Small intestine (tissue), 7 donors: ENCODE measurements around the gene SNRPA. TPM values are rescaled to one million over a fixed set of nuclear protein-coding genes. Genes with fewer than 3 reads are reported as not detected.

Experiments
- DNase-seq, 2 donors: peaks; one replicate each; pipeline versions ENCODE4 v3.0.0 to v3.0.0-alpha.2; 2013
- FAIRE-seq: peaks from 2 replicates; lab custom pipeline; 2012; peaks lifted over from hg19 to GRCh38; lab: Jason Lieb, UNC
- H3K27ac ChIP-seq, 3 donors: one replicate each; pipeline ENCODE4 v1.5.1; 2013; ENCODE audit warnings: low read length in 2 of 3, mild to moderate bottlenecking in 2 of 3, control low read depth in 1 of 3, inconsistent platforms in 1 of 3, low read depth in 1 of 3, moderate library complexity in 1 of 3
- H3K27me3 ChIP-seq, 3 donors: one replicate each; pipeline ENCODE4 v1.6.1; 2013; ENCODE audit warnings: low read length in 3 of 3, inconsistent platforms in 1 of 3; ENCODE audit not compliant: control insufficient read depth in 3 of 3, insufficient read depth in 3 of 3
- H3K36me3 ChIP-seq, 3 donors: one replicate each; pipeline ENCODE4 v1.6.1; 2013; ENCODE audit warnings: low read length in 3 of 3, inconsistent platforms in 1 of 3, low read depth in 1 of 3, mild to moderate bottlenecking in 1 of 3, moderate library complexity in 1 of 3; ENCODE audit not compliant: control insufficient read depth in 3 of 3, insufficient read depth in 2 of 3
- H3K4me1 ChIP-seq, 3 donors: one replicate each; pipeline ENCODE4 v1.6.1; 2013; ENCODE audit warnings: low read length in 2 of 3, inconsistent platforms in 1 of 3, low read depth in 1 of 3, mild to moderate bottlenecking in 1 of 3, moderate library complexity in 1 of 3; ENCODE audit not compliant: control insufficient read depth in 3 of 3, insufficient read depth in 2 of 3
- H3K4me3 ChIP-seq, 3 donors: one replicate each; pipeline ENCODE4 v1.5.1; 2013; ENCODE audit warnings: low read length in 3 of 3, control low read depth in 1 of 3, inconsistent platforms in 1 of 3, low read depth in 1 of 3, mild to moderate bottlenecking in 1 of 3, moderate library complexity in 1 of 3
- H3K9me3 ChIP-seq, 2 donors: one replicate each; pipeline ENCODE4 v1.6.1; 2013; ENCODE audit warnings: low read depth in 1 of 2, low read length in 1 of 2; ENCODE audit not compliant: control insufficient read depth in 2 of 2, insufficient read depth in 1 of 2
- WGBS, 3 donors: extraction: QIAGEN DNeasy Blood & Tissue Kit; methylation state at CpG; one replicate each; pipeline ENCODE4 v1.1.7; 2013; 5-methylcytosine and 5-hydroxymethylcytosine counted together
- polyA plus RNA-seq, 4 donors: library from polyadenylated mRNA; stranded (reverse) in 3 of 4; unstranded in 1 of 4; fragments of 200-250 nt in 3 of 4; fragments of 120-200 nt in 1 of 4; gene quantifications; one replicate each; pipeline versions ENCODE4 v1.2.1 to v1.2.3, GENCODE V29; 2013
- donor health status: healthy with polysubstance abuse.
- donor health status: control.
- donor health status: control.
- donor health status: Bipolar disorder and iron deficiency.
- donor health status: healthy.

SNRPA gene
- polyA plus RNA-seq, 4 donors: 25.7 to 77.8 (median 52.7) TPM

DNA sequence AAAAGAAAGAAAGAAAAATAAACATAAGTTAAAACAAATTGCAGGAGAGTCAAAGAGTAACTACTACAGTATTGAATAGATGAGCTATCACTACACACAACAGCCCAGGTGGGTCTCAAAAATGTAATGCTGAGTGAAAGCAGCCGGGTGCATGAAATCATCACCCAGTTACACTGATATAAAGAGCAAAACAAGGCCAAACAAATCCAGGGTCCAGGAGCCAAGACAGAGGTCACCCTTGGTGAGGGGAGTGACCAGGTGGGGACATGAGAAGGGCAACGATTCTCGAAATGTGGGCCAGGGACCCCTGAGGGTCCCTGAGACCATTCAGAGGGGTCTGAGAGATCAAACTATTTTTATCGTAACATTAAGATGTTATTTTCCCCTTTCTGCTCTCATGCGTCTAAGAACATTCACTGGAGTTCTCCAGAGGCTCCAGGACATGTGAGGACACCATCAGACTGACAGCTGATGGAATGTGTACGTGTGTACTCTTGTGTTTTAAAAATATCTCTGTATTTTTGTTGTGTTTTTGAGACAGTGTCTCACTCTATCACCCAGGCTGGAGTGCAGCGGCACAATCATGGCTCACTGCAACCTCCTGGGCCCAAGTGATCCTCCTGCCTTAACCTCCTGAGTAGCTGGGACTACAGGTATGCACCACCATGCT, 44.9 kb upstream of the SNRPA start:
- DNase-seq (no peak), FAIRE-seq (no peak)
- Histone ChIP-seq H3K9me3 (no peaks in the 10 kb centered on the region), H3K4me1 (no peaks in the 10 kb centered on the region), H3K4me3 (no peak overlapping the region), H3K27ac (no peak overlapping the region), H3K36me3 (peaks cover 15 to 85% (median 28%) of the 10 kb centered on the region in 3 donors), H3K27me3 (no peaks in the 10 kb centered on the region)
- 90 to 96% (median 92%) methylated on average over 7 of the region's 7 CpGs for WGBS, 3 donors

GRCh38 chr19:40707615-40708014, 43.4 kb upstream of the SNRPA start:
- H3K4me1 ChIP-seq: no peaks in the 10 kb centered on the region
- no peaks in the 10 kb centered on the region for H3K27me3 ChIP-seq
- no peak overlapping the region for H3K4me3 ChIP-seq
- H3K36me3 ChIP-seq: peaks cover 10 to 81% (median 20%) of the 10 kb centered on the region in 3 donors
- no peak for FAIRE-seq
- WGBS, 3 donors: 96 to 97% (median 97%) methylated on average over 7 of the region's 7 CpGs
- no peak for DNase-seq
- H3K9me3 ChIP-seq: no peaks in the 10 kb centered on the region
- no peak overlapping the region for H3K27ac ChIP-seq

GRCh38 chr19:40709817-40710216, 41.2 kb upstream of the SNRPA start:
- no peak for FAIRE-seq
- H3K9me3 ChIP-seq: no peaks in the 10 kb centered on the region
- H3K27ac ChIP-seq: no peak overlapping the region
- no peak for DNase-seq
- peaks cover 6 to 66% (median 16%) of the 10 kb centered on the region in 3 donors for H3K36me3 ChIP-seq
- H3K4me3 ChIP-seq: no peak overlapping the region
- peaks cover 0 to 6% (median 2%) of the 10 kb centered on the region in 3 donors for H3K4me1 ChIP-seq
- 92 to 96% (median 93%) methylated on average over 5 of the region's 5 CpGs for WGBS, 3 donors
- no peaks in the 10 kb centered on the region for H3K27me3 ChIP-seq

GRCh38 chr19:40713939-40714338, 37.1 kb upstream of the SNRPA start:
- DNase-seq (no peak), FAIRE-seq (no peak)
- Histone ChIP-seq H3K9me3 (no peaks in the 10 kb centered on the region), H3K4me3 (peak overlapping the region in 1 of 3 donors; percentile 57), H3K27ac (peak overlapping the region in 2 of 3 donors; percentile 99), H3K36me3 (peaks cover 0 to 34% (median 2%) of the 10 kb centered on the region in 3 donors), H3K4me1 (peaks cover 0 to 20% (median 2%) of the 10 kb centered on the region in 3 donors), H3K27me3 (no peaks in the 10 kb centered on the region)
- 76 to 83% (median 81%) methylated on average over 11 of the region's 11 CpGs for WGBS, 3 donors

DNA sequence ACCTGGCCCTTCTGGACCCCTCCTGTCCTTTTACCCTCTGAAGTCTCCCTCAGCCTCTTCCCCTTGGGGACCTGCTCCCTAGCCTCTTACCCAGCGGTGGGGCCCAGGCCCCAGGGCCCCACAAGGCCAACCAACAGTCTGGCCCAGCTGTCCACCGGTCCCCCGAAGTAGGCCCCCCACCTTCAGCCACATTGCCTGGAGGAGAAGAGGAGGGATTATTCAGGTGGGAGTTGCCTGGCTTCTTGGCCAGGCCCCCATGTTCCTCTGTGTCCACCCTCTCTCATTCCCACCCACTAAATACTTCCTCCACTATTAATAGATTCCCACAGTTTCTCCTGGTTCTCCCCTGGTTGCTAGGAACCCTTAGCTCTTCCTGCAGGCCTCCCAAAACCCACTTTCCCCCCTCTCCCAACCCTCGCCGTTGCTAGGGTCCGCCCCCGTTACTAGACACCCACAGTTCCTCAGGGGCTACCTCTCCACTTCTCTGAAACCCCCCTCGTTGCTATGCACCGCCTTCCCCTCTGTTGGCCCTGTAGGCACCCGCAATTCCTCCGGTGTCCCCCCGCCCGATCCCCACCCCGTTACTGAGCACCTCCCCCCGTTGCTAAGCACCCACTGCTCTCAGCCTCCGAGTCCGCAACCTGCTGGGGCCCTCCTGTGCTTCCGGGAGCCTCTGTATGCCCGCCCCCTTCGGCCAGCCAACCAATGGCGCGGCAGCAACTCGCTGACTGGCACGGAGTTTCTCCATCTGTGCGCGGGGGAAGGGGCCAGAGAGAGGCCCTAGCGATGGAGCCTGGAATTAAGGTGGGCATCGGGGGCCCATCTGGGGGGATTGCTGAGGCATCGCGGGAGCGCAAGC, 36.3 kb upstream of the SNRPA start:
- H3K27me3 ChIP-seq: no peaks in the 10 kb centered on the region
- FAIRE-seq (no peak), DNase-seq (peak; percentile 95 to 97)
- peak overlapping the region; percentile 92 to 99 (median 99) for H3K27ac ChIP-seq
- H3K4me3 ChIP-seq: peak overlapping the region; percentile 42 to 59 (median 57)
- H3K4me1 ChIP-seq: peaks cover 0 to 26% (median 2%) of the 10 kb centered on the region in 3 donors
- 3 to 5% (median 3%) methylated on average over 23 to 31 of the region's 31 CpGs for WGBS, 3 donors
- no peaks in the 10 kb centered on the region for H3K9me3 ChIP-seq
- peaks cover 0 to 34% (median under 1%) of the 10 kb centered on the region in 3 donors for H3K36me3 ChIP-seq

- FAIRE-seq (no peak), DNase-seq (no peak)
- Histone ChIP-seq H3K4me3 (peak overlapping the region; percentile 88 to 93 (median 88)), H3K4me1 (peaks cover 0 to 36% (median 2%) of the 10 kb centered on the region in 3 donors), H3K36me3 (peaks cover 0 to 31% (median 0%) of the 10 kb centered on the region in 3 donors), H3K27ac (peak overlapping the region; percentile 92 to 99 (median 99)), H3K27me3 (no peaks in the 10 kb centered on the region), H3K9me3 (no peaks in the 10 kb centered on the region)
- 3 to 4% (median 3%) methylated on average over 8 of the region's 8 CpGs for WGBS, 3 donors
Measured at GRCh38 chr19:40716031-40716481, 34.9 kb upstream of the SNRPA start.

DNA sequence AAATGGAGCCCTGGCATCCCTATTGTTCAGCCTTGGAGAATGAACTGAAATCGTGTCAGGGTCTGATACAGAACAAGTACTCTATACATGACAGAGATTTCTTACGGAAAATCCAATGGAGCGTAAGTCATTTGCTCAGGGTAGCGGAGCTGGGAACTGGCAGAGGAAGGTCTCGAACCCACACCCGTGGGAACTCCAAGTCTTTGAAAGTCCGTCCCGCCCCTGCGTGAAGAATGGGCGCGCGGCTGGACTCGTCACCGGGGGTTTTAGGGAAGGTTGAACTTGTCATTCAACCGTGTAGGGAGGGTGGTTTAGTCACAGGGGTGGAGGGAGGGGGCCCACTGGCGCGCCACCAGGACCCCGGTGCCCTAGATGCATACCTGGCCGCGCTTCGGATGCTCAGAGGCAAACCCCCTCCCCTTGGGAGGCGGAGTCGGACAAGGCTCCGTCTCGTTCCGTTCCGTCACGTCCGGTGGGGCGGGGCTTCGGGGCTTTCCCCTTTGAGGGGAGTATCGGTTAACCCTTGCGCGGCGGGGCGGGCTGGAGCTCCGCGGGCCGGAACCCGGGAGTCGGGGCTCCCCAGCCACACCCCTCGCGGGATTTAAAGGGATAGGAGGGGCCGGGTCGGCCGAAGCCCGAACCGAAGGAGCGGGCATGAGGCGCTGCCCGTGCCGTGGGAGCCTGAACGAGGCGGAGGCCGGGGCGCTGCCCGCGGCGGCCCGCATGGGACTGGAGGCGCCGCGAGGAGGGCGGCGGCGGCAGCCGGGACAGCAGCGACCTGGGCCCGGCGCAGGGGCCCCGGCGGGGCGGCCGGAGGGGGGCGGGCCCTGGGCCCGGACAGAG, 34.3 kb upstream of the SNRPA start, which contains the start of the genes COQ8B and ITPKC:
Gene COQ8B, minus strand, starts transcription at position 405 of the 843 bp plus-strand sequence. CDS start 2,254 bp downstream, outside the sequence.
Gene ITPKC, plus strand, starts transcription at position 631 of the 843 bp plus-strand sequence. Its CDS starts 24 bp downstream, at position 655.
- WGBS, 3 donors: 0% methylated on average over 29 to 76 of the region's 76 CpGs
- H3K36me3 ChIP-seq: peaks cover 0 to 33% (median 0%) of the 10 kb centered on the region in 3 donors
- peak within 1 kb of the TSS; percentile 98 to 99 (median 99) for H3K27ac ChIP-seq
- FAIRE-seq (no peak), DNase-seq (peak; percentile 99 to 100)
- no peaks in the 10 kb centered on the region for H3K27me3 ChIP-seq
- H3K4me3 ChIP-seq: peak within 1 kb of the TSS; percentile 88 to 93 (median 88)
- no peaks in the 10 kb centered on the region for H3K9me3 ChIP-seq
- H3K4me1 ChIP-seq: peaks cover 0 to 39% (median 2%) of the 10 kb centered on the region in 3 donors
